Pancreas (tissue), 10 donors: ENCODE data around the gene FEZF1. TPM values are rescaled to one million over a fixed set of nuclear protein-coding genes. Genes with fewer than 3 reads are reported as not detected.

ENCODE experiments used
- ATAC-seq, 4 donors: fragments of 200-7000 bp; cut with Tn5 transposase; one replicate each; pipeline versions ENCODE4 v1.8.0 to v1.9.1; 2020; ENCODE audit warnings: mild to moderate bottlenecking in 4 of 4, moderate library complexity in 4 of 4
- DNase-seq, 6 donors: peaks; one replicate each; pipeline ENCODE4 v3.0.0-alpha.2; 2020
- FAIRE-seq: peaks from 2 replicates; lab custom pipeline; 2012; peaks lifted over from hg19 to GRCh38; lab: Jason Lieb, UNC
- H3K27ac ChIP-seq, 4 donors: fragments of 200-600 bp; sonication (generic); 1 replicate in 3 of 4; 2 replicates in 1 of 4; pipeline versions ENCODE4 v1.5.0 to v1.8.0; 2020
- H3K27me3 ChIP-seq, 4 donors: fragments of 200-600 bp; one replicate each; pipeline ENCODE4 v1.8.0; 2021
- H3K36me3 ChIP-seq, 3 donors: fragments of 200-600 bp; sonication (generic) in 1 of 3; one replicate each; pipeline versions ENCODE4 v1.5.0 to v1.8.0; 2020 to 2021
- H3K4me1 ChIP-seq, 3 donors: fragments of 200-600 bp; one replicate each; pipeline ENCODE4 v1.8.0; 2021
- H3K4me3 ChIP-seq, 4 donors: fragments of 200-600 bp; sonication (generic) in 2 of 4; one replicate each; pipeline versions ENCODE4 v1.5.0 to v1.8.0; 2020 to 2021
- H3K9me3 ChIP-seq, 4 donors: fragments of 200-600 bp; one replicate each; pipeline ENCODE4 v1.8.0; 2021
- WGBS, 2 donors: extraction: QIAGEN DNeasy Blood & Tissue Kit; methylation state at CpG; one replicate each; pipeline ENCODE4 v1.1.7; 2013; 5-methylcytosine and 5-hydroxymethylcytosine counted together
- intact Hi-C, 3 donors: fragments of 100-400 bp; cut with DNase I; formaldehyde crosslinking; loops; one replicate each; pipeline versions ENCODE4 v1.11.1 to v1.14.2; 2022
- polyA plus RNA-seq, 2 donors: library from polyadenylated mRNA; stranded (reverse); fragments of 200-250 nt; gene quantifications; one replicate each; pipeline ENCODE4 v1.2.3, GENCODE V29; 2013
- total RNA-seq, 6 donors: library from RNA; stranded (reverse); fragmentation: NEBNext Ultra II Directional in 4 of 6; extraction: Animal tissue kit (Norgen Biotek cat#: 25700) in 4 of 6; gene quantifications; one replicate each; pipeline versions ENCODE4 v1.2.1 to v1.2.4, GENCODE V29; 2021 to 2023
- TF ChIP-seq, protein P1 (sequence below), 4 donors: fragments of 200-600 bp; sonication (generic) in 3 of 4; IDR thresholded peaks; one replicate each; pipeline versions ENCODE4 v1.5.0 to v1.8.0; 2021; ENCODE audit warnings: antibody characterized with exemption in 4 of 4
- donor health status: healthy with polysubstance abuse.
- donor health status: DM: no; HTN: no; CAD: no; lungs with moderate emphysema.
- donor health status: DM: no; HTN: no; CAD: no.
- donor health status: control.
- donor health status: control.
- donor health status: Bipolar disorder and iron deficiency.
- donor health status: DM: yes; HTN: yes; CAD: no.
- donor health status: DM: no; HTN: no; CAD: no.
- donor health status: DM: no; HTN: no; CAD: no.
- donor health status: DM: yes; HTN: yes; CAD: no.

The FEZF1 gene
- total and polyA plus RNA-seq, 8 donors = not detected

DNA sequence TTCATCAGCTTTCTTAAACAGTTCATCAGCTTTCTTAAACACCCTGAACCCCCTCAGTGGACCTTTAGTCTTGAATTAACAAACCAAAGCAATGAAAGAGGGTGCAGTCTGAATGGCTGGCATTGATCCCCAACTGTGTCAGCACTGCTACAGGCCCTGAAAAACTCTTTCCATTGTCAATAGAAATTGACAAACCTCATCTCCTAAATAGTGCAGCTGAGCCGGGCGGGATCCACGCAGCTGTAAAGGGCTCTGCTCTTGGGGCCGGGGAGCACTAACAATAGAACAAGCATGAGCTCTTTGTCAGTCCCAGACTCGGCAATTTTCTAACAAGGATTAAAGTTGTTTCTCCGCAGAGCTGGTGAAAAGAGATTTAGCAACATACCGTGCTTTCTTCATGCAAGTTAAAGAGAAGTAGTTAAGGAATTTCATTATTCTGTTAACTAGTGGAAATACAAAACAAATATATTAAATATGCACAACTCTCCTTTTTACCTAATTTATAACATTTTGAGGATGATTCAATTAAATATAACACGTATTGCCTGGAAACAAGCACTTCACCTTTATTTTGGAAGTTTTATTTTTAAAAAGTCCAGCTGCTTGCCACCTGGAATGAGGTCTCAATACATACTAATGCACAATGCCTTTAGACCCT, 24.7 kb upstream of the FEZF1 start:
- no peak for ATAC-seq
- WGBS, 2 donors = 88 to 92% methylated on average over 8 of the region's 8 CpGs
- Histone ChIP-seq H3K4me3 (no peak overlapping the region), H3K4me1 (no peaks in the 10 kb centered on the region), H3K27ac (no peak overlapping the region), H3K27me3 (no peaks in the 10 kb centered on the region), H3K36me3 (no peaks in the 10 kb centered on the region), H3K9me3 (no peaks in the 10 kb centered on the region)
- TF ChIP-seq, protein P1, sequence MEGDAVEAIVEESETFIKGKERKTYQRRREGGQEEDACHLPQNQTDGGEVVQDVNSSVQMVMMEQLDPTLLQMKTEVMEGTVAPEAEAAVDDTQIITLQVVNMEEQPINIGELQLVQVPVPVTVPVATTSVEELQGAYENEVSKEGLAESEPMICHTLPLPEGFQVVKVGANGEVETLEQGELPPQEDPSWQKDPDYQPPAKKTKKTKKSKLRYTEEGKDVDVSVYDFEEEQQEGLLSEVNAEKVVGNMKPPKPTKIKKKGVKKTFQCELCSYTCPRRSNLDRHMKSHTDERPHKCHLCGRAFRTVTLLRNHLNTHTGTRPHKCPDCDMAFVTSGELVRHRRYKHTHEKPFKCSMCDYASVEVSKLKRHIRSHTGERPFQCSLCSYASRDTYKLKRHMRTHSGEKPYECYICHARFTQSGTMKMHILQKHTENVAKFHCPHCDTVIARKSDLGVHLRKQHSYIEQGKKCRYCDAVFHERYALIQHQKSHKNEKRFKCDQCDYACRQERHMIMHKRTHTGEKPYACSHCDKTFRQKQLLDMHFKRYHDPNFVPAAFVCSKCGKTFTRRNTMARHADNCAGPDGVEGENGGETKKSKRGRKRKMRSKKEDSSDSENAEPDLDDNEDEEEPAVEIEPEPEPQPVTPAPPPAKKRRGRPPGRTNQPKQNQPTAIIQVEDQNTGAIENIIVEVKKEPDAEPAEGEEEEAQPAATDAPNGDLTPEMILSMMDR (IDR thresholded peaks at IDR 0.05) = no peak
- no peak for DNase-seq
- intact Hi-C loops = no loop called here
- FAIRE-seq = no peak

DNA sequence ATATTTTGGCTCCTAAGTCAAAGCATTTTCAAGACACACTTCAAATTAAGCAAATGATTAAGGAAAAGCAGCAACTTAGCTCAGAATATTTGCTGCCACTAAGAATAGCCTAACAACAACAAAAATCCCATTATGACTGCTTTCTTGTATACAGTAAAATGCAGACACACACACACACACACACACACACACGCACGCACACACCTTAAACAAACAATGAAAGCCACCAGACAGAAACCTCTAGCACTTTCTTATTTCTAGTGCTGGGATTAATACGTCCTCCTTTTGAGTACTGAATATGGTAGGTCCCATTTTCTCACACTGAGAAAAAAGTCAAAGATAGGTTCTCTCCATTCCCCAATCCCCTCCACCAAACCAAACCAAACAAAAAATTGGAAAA, 23.4 kb upstream of the FEZF1 start:
- Histone ChIP-seq H3K4me1 (no peaks in the 10 kb centered on the region), H3K27ac (no peak overlapping the region), H3K27me3 (no peaks in the 10 kb centered on the region), H3K36me3 (no peaks in the 10 kb centered on the region), H3K4me3 (no peak overlapping the region), H3K9me3 (no peaks in the 10 kb centered on the region)
- 59 to 72% methylated on average over 3 of the region's 3 CpGs for WGBS, 2 donors
- ATAC-seq (no peak), FAIRE-seq (no peak), DNase-seq (no peak)
- TF ChIP-seq, protein P1 (IDR thresholded peaks at IDR 0.05) = no peak
- intact Hi-C loops = no loop called here

- 7 to 8% methylated on average over 71 of the region's 71 CpGs for WGBS, 2 donors
These were observed 12.2 kb upstream of the FEZF1 start for GRCh38 chr7:122316467-122317388.

DNA sequence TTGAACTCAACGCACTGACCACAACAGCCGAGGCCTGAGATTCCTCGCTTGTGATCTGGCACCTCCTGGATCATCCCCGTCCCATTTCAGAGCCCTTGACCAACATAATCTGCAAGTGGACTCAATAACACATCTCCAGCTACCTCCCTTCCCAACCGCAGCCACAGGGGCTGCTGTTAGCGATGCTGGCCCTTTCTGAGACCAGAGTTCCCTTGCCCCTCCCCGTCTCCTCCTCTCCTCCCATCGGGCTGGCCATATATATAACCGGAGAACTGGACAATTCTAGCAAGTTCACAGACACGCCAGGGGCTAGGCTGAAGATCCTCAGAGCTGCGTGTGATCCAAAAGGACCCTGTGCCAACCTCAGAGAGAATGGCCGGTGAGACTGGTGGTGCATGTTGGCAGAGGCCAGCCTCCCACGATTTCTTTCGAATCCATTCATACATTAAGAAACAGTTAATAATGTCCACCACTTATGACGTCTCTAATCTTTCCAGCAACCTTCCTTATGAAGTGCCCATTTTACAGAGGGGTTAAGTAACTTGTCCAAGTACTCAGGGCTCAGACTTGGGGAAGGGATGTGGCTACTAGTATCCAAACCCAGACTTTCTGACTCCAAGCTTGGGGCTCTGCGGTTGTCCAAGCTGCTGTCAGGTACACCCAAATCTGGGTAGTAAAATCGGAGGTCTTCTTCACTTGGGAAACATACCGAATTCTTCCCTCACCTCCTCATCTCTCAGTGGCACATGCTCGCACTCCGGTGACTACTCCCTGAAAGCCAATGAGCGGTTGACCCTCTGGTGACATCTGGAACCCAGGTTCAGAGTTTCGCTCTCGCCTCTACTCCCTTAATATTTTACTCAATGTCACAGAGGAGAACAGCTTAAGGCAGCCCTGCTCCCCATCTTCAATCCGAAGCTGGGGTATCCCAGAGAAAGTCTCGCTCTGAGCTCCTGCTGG, 11.2 kb upstream of the FEZF1 start:
- FAIRE-seq = no peak
- ATAC-seq = no peak
- Histone ChIP-seq H3K4me1 (peaks cover 0 to 2% (median 0%) of the 10 kb centered on the region in 3 donors), H3K27ac (no peak overlapping the region), H3K4me3 (no peak overlapping the region), H3K9me3 (no peaks in the 10 kb centered on the region), H3K27me3 (peaks cover 0 to 54% (median 13%) of the 10 kb centered on the region in 4 donors), H3K36me3 (no peaks in the 10 kb centered on the region)
- intact Hi-C loops = no loop called here
- WGBS, 2 donors = 8 to 10% methylated on average over 25 of the region's 25 CpGs
- no peak for DNase-seq
- TF ChIP-seq, protein P1 (IDR thresholded peaks at IDR 0.05) = no peak

More at GRCh38 chr7:122316467-122317388, 12.2 kb upstream of the FEZF1 start:
- Histone ChIP-seq H3K27me3 (peaks cover 0 to 46% (median 9%) of the 10 kb centered on the region in 4 donors), H3K36me3 (no peaks in the 10 kb centered on the region), H3K4me1 (peaks cover 0 to 2% (median 0%) of the 10 kb centered on the region in 3 donors), H3K9me3 (no peaks in the 10 kb centered on the region), H3K27ac (no peak overlapping the region), H3K4me3 (peak overlapping the region in 1 of 4 donors; percentile 16)
- intact Hi-C loops = no loop called here
- ATAC-seq (peak; percentile 30 to 84 (median 65)), DNase-seq (peak in 2 of 6 donors; percentile 66 to 67), FAIRE-seq (no peak)
- TF ChIP-seq, protein P1 (IDR thresholded peaks at IDR 0.05) = no peak
